Stimulated activated CD4-positive, alpha-beta T cell treated with anti-CD3 and anti-CD28 coated beads, Interleukin-12 subunit alpha, Interleukin-12 subunit beta, amount 100 ng/mL, for 4 hours (primary cell): ENCODE results near the gene THSD4.
"Not testable (repeated sequence)": the region's sequence is repeated elsewhere in the genome, so short reads cannot be mapped to it uniquely, and the experiment has no call there.

Source experiments
- DNase-seq: peaks from one replicate; pipeline ENCODE4 v3.0.0-alpha.2; 2020

The THSD4 gene

DNA sequence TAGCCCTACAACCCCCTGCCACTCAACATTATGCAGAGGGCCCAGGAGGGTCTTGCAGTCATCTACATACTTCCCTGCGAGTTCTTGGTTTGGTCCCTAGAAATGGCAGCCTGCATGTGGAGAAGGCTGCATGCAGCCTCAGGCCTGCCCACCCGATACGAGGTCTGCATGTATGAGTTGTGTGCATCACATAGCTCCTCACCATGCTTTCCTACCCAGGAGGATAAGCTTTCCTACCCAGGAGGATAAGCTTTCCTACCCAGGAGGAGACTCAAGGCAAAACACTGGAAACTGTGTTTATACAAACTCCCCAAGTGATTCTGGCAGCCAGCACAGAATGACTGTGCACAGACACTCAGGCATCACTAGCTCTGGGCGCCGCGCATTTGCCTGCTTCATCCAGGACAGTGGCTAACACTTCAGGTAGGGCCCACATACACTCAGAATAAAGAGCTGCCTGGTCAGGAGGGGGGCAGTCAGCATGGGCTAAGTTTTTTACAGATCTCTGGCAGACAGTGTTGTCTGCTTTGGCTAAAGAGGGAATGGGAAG is 187.7 kb downstream of the THSD4 start:
- DNase-seq: no peak

DNA sequence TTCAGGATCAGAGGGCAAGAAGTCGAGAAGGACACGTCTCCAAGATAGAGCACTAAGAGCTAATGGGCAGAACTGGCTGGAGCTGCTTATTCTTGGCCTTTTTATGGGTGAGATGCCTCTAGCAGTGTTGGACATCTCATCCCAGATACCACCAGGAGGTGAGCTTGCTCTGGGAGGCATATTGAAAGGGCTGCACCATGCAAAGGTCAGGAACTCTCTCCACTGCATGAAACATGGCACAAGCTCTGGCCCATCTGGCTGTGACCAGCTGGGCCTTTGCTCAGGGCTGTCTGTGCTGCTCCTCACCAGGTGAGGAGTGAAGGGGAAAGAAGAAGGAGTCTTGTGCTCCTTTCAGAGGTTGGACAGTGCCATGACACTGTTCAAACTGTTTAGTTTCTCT is 188.7 kb downstream of the THSD4 start:
- no peak for DNase-seq

DNA sequence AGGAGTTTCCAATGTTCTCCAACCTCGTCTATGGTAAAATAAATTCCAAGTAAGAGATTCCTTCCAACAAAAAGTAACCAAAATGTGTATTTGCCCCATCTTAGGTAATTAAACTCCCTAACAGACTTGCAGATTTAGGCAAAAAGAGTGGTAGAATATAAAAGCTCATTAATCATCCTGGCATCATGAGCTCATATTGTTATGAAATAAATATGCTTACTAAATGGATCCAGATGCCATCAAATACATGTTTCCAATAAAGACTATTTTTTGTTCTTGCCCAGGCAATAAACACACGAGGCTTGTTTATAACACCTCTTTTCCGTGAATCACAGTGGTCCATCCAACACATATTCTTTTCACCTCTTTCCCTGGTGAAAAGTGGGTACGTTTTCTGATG is 189.4 kb downstream of the THSD4 start:
- DNase-seq: no peak

DNA sequence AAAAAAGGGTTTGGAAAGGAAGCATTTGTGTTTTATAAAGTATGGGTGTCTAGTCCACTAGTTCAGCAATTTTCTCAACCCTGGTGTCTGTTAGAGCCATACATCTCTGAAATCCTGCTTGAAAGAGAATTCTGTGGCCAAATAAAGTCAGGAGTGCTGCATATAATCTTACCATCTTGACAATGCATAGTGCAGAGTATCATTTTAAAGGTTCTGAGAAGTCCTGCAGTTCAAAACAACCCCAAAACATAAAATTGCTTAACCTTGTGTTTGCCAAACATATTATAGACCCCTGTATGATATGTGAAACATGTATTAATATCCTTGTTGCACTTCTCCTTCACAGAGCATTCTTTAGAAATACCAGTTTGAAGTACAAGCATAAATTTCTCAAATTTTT is 191.3 kb downstream of the THSD4 start:
- DNase-seq: no peak

DNA sequence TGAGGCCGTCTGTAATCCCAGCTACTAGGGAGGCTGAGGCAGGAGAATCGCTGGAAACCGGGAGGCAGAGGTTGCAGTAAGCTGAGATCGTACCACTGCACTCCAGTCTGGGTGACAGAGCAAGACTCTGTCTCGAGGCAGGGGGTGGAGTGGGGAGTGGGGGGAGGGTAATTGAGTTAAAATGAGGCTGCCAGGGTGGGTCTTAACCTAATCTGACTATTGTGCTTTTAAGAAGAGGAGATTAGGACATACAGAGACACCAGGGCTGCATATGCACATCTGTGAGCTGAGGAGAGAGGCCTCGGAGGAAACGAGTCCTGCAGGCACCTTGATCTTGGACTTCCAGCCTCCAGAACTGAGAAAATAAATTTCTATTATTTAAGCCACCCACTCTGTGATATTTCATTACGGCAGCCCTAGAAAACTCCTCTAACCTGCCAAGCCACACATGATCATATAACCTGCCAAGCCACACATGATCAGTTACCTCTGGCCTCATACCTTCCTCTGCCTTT is 197.0 kb downstream of the THSD4 start:
- no peak for DNase-seq

DNA sequence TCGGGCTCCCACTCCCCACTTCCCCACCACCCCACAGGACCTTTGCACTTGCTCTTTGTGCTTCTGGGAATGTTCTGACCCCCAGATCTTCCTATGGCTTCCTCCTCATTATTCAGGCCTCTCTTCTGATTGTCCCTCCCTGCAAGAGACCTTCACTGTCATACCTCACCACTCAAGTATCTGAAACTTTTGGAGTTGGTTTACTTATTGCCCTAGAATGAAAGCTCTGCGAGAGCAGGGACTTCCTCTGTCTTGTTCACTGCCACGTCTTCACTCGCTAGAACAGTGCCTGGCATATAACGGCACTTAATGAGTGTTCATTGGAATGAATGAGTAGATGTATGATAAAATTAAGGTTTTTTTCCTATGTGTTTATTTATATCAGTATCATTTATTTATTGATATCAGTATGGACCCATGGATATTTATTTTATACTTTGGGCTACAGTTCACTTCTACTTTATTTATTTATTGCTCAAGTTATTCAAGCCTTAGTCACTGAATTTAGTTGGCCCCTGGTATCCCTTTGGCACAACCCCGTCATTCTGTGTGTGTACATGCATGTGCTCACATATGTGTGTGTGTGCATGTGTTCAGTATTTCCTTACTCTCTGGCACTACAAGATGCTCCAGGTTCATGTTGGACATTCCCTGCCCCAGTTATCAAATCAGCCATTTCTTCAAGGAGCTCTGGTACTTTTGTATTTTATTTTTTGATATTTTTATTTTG is 197.6 kb downstream of the THSD4 start:
- DNase-seq: no peak

DNA sequence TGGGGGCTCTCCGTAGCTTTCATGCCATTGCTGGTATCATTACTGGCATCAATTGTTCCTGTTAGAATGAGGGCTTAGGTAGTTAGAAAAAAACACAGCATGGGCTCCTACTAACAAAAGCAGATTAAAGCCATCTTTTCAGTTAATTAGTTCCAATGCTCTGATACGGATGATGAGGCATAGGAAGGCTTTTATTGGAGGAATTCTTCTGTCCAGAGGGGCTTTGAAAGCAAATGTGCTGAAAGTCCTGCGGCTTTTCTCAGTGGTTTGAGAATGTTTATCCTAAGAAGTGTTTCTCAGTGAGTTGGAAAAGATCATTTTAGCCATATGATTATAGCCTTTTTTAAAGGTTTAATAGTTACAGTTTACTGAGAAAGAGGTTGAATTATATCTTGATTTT is 198.5 kb downstream of the THSD4 start:
- DNase-seq: no peak

DNA sequence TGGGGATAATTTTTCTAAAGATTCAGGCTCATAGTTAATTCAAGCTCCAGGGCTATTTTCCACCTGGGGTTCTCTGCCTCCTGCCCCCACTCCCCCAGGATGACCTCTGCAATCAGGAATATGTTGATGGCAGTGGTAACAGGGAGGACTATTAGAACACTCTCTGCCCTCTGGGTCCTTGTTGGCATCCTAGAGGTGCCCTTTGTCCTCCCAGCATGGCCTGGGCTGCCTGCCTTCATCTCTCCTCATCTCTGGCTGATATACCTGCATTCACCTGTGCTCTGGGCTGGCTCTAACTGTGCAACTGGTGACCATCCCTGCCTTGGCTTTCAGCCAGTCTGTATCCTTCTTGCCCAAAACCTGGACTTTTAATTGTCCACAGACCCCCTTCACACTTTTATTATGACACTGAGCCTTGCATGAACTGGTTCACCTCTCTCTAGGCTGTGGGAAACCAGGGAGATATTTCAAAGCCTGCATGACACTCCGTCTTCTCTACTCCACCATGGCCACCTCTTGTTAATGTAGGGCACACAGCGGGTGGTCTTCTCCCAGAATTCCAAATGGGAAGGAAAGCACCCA is 199.8 kb downstream of the THSD4 start:
- no peak for DNase-seq

DNA sequence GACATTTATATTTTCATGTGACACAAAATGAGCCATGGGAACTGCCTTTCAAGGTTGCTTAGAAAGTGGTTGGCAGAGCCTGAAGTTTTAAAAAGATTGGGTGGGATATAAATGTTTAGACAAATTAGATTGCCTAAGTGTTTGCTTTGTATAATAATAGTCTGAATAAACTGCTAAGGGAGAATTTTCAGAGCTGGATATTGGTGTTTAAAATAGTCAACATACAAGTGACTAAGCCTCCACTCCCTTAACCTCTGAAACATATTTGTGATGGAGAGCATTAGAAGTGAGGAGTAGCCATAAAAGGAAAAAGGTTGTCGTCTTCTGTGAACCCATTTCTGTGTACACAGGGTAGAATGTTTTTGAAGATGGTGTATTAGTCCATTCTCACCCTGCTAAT is 201.6 kb downstream of the THSD4 start:
- DNase-seq: no peak

DNA sequence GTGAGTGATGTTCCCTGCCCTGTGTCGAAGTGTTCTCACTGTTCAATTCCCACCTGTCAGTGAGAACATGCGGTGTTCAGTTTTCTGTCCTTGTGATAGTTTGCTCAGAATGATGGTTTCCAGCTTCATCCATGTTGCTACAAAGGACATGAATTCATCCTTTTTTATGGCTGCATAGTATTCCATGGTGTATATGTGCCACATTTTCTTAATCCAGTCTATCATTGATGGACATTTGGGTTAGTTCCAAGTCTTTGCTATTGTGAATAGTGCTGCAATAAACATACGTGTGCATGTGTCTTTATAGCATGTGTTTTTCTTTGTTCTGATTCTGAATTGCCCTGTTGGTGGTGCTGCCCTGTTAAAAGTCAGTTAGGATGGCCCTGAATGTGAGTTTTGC is 204.2 kb downstream of the THSD4 start:
- DNase-seq: not testable (repeated sequence)

DNA sequence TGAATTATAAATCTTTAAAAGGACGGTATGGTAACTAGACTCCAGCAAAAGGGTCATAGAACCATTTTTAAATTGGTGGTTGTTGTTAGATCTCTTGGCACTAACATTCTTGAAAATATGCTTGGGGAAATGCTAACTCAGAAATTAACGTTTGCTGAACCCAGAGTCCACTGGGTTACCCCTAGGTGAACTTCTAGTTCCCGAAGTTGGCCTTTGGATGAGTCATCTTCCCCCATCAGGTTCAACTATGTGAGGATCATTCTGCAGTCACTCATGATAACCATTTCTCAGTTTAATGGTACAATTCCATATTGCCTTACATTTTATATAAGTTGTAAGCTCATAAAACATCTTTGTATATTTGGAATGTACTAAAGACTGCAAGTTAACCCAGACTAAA is 204.7 kb downstream of the THSD4 start:
- DNase-seq: no peak

DNA sequence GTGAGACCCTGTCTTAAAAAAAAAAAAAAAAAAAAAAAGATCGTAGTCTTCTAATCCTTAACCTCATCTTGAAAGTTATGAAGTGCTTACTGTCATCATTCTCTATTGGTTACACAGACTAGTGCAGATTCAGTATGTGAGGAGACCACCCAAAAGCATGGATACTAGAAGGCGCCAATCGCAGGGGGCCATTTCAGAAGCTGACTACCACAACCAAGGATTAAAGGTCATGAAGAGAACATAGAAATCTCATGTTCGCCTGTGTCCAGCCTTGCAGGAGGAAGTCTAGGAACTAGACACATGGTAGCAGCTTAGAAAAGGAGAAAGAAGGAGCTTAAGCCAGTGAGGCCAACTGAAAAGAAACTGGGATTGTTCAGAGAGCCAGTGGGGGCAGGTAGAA is 207.8 kb downstream of the THSD4 start:
- no peak for DNase-seq

DNA sequence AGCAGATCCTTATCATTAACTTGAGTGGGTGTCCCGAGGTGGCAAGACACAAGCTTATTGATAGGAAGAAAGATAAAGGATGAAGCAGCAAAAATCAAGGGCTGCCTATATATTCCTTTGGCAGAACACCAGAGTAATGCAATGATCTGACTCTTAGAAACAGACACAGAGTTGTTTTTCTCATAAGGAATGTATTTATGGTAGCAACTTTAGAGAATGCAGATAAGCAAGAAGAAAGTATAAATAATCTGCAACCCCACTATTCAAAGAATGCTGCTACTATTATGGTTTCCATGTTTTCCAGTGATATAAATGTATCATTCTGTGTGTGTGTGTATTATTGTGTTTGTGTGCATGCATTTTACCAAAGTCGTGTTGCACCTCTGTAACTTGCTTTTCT is 208.3 kb downstream of the THSD4 start:
- no peak for DNase-seq

DNA sequence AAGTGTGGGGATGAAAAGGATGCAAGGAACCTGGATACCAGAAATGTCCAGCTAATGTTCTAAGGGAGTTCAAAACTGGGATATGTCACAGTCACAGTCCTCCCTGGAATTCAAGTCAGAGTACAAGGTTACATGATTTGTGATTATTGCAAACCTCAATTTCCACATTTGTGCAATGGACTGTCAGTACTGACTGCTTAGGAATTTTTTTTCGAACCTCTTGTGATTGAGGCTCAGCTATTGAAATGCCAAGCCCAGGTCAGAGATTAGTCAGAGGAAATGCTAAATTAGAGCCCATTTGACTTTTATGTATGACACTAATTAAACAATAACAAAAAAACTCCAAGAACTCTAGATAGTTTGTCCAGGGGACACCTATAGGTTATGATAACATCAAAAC is 210.2 kb downstream of the THSD4 start:
- no peak for DNase-seq

DNA sequence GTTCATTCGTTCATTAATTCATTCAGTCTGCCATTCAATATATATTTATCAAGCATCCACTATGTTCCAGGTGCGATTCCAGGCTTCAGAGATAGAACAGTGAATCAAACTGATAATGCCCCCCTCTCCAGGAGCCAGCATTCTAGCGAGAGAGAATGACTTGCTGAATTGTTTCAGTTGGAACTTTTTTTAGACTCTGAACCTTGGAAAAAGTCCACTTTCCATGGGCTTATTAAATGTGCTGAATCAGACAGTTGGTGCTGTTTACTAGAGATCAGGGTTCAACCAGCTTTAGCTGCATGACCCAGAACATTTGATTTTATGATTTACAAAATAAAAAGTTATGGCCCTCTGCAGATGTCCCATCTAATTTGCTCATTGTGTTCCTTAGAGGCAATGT is 213.2 kb downstream of the THSD4 start:
- no peak for DNase-seq

DNA sequence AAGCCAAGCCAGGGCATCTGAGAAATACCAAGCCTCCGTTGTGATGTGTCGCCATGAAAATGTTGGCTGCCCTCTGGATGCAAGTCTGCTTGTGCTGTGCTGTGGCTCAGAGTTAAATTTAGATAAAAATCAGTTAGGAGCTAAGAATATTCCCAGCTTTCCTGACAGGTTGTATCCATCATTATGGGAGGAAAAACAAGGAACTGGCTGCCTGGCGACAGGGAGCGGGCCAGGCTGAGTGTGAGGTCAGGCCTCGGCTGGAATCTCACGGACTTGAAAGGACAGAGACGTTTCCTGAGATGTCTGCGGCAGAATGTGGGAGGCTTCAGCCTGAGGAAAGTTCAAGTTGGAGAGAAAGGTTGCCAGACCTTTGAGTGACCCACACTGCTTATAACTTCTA is 213.8 kb downstream of the THSD4 start:
- no peak for DNase-seq

DNA sequence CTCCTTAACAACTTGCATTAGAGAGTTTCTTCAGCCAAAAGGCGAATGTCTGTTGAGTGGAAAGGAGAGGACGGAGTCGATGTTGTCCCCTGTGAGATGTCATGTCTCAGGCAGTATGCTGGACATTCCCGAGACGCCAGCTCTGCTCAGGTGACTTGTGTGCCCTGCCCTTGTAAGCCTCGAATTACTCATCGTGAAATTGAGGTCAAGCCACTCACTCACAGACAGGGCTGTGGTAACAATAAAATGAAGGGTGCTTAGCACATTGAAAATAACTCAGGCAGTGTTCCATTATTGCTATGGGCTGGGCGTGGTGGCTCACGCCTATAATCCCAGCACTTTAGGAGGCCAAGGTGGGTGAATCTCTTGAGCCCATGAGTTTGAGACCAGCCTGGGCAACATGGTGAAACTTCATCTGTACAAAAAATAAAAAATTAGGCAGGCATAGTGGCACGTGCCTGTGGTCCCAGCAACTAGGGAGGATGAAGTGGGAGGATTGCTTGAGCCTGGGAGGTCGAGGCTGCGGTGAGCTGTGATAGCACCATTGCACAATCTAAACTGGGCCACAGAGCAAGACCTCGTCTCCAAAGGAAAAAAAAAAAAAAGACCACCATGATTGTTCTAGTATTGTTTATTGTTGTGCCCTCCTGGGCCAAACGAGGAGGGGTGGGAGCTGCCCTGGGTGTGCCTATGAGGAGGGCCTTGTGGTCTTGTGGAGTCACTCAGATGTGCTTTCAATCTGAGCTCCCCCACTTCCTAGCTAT is 214.4 kb downstream of the THSD4 start:
- no peak for DNase-seq

DNA sequence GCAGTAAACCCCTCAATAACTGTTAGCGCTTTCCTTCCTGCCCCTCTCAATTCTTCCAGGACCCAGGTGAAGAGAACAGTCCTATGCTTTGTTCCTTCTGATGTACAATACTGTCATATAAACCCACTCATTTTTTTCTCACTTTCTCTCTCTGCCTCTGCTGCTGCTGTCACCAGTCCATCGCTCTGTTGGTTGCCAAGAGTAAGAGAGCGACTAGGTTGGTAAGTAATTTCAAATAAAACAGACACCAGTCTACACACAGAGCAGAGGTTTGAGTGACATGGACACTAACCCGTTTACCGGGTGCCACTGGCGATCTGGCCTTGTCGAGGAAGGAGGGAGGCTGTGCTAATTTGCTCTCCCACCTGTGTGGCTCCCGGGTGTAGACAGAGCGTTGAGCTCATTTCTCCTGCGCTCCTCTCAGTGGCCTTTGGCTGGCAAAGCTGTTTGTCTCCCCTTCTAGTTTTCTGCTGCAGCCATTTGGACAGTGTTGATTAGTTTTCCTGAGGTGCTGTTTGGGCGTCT is 215.4 kb downstream of the THSD4 start:
- no peak for DNase-seq

DNA sequence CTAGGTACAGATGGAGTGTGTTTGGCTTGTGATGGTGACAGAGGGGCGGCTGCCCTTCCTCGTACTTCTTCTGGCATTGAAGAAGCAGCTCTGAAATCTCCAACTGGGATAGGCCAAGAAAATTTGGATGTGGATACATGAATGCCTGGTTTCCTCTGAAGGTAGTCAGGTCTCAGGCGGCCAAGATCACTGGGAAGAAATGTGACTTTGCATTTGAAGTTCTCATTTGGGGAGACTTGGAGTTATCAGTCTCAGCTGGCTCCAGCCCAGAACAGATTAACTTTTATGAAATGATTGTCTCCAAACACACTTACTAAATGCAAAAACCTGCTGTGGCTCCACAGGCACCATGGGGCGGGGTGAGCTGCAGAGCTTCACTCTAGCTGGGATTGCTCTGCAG is 215.9 kb downstream of the THSD4 start:
- no peak for DNase-seq

DNA sequence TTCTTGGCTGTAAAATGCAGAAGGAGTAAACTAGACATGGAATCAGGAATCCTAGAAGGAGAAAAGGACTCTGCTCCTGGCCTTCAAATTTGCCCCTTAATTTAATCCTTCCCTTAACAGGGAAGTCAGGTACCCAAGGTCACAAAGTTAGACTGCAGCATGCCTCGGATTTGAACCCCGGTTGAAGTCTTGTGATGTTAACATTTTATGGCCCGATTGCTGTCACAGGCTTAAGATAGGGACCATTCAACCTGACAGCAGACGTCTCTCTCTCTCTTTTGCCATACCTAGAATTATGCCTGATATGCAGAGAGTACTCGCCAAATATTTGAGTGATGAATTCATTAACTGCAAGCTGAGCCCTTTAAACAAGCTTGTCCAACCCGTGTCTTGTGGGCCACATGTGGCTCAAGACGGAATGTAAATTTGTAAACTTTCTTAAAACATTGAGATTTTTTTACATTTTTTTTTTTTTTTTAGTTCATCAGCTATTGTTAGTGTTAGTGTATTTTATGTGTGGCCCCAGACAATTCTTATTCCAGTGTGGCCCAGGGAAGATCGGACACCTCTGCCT is 217.2 kb downstream of the THSD4 start:
- no peak for DNase-seq

DNA sequence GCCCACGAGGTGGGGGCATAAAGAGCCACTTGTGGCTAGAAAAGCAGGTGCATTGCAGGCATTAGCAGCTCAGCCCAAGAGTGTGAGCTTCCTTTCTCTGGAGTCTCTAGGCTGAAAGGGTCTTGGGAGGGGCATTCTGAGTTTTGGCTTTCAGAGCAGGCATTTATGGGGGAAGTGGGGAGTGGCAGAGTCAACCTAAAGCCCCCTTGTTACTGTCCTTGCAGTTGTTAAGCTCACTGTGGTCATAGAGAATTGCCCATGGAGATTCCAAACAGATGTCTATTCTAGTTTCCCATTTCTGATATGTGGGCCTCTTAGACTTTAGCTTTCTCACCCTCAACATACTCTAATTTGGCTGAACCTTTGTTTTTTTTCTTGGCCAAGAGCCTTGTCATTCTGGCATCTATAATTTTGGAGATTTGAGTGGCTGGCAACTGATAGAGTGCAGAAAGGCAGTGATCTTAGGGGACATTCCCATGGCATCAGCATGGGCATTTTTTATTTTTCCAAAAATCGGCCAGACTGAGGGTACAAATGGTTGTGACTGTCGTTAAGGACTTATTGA is 217.9 kb downstream of the THSD4 start:
- no peak for DNase-seq

DNA sequence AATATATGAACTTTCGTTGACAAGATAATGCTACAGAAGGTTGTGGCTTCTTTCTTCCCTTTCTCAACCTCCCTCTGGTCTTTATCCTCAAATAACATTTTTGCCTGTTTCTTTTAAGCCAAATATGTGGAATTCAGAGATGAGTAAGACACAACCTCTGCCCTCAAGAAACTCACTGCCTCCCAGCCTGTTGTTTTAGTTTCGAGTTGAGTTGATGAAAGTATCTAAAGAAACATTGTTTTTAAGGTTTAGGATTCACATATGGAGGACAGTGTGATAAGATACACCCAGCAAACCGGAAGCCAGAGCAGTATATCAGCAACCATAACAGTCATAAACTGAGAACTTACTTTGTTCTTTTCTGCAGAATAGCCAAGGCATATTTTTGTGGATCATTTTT is 218.6 kb downstream of the THSD4 start:
- DNase-seq: no peak

DNA sequence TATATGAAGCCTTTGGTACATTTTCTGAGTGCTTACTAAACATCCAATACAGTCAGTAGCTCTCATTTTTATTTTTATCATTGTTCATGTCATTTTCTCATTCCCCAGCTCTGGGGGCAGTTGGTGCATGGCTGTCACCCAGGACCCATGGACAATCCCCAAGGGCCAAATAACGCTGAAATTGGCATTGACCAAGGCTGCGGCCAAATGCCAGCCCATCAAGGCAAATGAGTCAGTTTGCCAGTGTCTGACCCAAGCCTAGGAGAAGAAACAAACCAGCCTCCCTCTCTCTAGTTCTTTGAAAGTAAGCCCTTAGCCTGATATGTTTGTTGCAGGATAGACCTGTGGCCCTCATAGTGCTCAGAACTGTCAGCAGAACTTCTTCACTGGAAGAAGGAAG is 219.2 kb downstream of the THSD4 start:
- no peak for DNase-seq
